Measurements from ENCODE around the gene TMEM40.

Gene TMEM40

DNA sequence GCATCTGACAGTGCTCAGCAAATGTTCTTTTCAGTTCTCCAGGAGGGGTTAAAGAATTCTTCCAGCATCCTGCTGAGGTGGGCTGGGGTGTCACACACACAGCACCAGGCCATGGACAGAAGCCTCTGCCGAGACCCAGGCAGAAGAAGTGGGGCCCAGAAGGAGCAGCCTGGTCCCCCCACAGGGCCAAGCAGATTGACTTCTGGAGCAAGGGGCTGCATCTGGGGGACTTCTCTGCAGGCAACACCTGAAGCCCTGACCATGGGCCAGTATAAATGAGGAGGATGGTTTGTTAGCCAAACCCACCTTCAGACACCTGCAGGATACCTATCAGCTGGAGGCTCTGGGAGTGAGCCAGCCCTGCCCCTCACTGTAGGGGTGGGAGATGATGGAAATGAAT lies 16.2 kb upstream of the TMEM40 start:
- no peak for FAIRE-seq

DNA sequence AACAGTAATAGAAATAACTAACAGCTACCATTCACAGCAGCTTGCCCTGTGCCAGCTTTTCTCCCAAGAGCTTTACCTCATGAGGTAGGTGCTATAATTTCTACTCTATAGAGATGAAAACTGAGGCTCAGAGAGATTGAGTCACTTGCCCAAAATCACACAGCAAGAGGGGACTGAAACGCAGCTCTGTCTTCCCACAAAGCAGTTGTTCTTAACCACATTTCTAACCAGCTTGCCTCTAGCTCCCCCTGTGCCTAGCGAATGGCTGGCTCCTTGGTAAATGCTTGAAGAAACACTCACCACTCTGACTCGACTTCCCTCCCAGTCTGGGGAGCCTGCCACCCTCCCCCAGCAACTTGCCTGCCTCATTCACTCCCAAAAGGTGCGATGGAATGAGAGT lies 15.6 kb upstream of the TMEM40 start:
- no peak for FAIRE-seq

DNA sequence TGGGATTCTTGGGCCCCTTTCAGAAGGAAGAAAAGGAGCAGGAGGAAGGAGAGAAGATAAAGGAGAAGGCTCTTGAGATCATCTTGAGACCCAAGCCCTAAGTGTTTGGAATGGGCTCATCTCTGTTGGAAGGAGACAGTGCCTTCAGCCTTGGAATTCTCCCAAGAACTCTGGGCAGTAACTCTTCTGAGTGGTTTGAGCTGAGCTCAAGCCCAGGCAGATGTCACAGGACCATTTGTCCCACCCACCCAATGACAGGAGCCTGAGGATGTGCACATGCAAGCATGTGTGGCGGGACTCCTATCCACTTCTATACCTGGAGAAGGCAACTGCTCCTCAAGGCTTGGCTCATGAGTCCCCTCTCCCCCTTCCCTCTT lies 14.6 kb upstream of the TMEM40 start:
- FAIRE-seq, result no peak

DNA sequence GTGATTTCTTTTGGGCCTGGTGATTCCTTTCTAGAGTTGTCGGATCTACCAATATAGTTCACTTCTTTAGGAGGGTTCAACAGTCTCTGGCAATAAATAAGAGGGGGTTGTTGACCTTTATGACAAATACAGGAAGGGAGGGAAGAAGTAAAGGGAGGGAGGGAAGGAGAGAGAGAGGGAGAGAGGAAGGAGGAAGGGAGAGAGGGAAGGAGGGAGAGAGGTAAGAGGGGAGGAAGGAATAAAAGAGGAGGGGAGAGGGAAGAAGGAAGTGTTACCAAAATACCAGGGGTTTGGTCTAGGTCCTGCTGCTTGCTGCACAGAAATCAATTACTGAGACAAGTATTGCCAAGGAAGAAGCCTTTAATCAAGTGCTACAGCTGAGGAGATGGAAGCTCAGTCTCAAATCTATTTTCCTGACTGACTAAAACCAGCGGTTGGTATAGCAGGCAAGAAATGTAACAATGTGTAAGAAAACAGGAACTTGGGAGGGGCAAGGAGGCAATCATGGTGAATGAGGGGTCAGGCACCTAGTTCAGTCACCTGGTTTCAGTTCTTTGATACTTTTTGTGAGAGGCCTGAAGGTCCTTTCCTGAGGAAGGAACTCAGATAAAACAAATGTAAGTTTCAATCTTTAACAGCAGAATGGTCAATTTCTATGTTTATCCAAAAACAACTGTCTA lies 14.1 kb upstream of the TMEM40 start:
- no peak for FAIRE-seq

DNA sequence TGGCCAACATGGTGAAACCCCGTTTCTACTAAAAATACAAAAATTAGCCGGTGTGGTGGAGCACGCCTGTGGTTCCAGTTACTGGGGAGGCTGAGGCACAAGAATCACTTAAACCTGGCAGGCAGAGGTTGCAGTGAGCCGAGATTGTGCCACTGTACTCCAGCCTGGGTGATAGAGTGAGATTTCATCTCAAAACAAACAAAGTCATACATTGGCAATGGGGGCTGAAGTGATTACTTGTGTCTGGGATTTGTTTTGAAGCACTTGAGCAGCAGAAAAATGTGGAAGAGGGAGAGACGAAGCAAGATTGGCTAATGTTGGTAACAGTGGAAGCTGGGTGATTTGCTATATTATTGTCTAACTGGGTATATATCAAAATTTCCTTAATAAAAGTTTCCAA lies 13.4 kb upstream of the TMEM40 start:
- no peak for FAIRE-seq

DNA sequence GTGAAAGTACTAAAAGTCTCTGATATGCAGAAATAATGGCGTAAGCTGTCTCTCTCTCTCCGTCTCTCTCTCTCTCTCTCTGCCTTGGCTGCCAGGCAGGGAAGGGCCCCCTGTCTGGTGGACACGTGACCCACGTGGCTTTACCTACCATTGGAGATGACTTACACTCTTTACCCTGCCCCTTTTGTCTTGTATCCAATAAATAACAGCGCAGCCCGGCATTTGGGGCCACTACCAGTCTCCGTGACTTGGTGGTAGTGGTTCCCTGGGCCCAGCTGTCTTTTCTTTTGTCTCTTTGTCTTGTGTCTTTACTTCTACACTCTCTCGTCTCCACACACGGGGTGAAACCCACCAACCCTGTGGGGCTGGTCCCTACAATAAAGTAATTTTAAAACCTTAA lies 12.2 kb upstream of the TMEM40 start:
- no peak for FAIRE-seq

DNA sequence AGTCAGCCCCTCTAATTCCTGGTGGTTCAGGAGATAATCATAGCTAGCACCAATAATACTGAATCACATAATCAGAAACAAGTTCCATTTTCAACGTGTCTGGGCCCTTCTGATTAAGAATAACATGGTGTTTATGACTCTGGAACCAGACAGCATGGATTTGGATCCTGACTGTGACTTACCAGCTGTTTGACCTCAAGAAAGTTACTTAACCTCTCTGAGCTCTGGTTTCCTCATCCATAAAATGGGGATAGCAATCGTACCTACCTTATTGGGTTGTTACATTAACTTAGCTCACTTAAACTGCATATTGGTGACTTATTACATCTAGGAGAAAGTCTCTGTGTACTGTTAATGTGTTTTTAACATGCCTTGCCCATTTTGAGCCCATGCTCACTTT lies 10.7 kb upstream of the TMEM40 start:
- FAIRE-seq, result no peak

DNA sequence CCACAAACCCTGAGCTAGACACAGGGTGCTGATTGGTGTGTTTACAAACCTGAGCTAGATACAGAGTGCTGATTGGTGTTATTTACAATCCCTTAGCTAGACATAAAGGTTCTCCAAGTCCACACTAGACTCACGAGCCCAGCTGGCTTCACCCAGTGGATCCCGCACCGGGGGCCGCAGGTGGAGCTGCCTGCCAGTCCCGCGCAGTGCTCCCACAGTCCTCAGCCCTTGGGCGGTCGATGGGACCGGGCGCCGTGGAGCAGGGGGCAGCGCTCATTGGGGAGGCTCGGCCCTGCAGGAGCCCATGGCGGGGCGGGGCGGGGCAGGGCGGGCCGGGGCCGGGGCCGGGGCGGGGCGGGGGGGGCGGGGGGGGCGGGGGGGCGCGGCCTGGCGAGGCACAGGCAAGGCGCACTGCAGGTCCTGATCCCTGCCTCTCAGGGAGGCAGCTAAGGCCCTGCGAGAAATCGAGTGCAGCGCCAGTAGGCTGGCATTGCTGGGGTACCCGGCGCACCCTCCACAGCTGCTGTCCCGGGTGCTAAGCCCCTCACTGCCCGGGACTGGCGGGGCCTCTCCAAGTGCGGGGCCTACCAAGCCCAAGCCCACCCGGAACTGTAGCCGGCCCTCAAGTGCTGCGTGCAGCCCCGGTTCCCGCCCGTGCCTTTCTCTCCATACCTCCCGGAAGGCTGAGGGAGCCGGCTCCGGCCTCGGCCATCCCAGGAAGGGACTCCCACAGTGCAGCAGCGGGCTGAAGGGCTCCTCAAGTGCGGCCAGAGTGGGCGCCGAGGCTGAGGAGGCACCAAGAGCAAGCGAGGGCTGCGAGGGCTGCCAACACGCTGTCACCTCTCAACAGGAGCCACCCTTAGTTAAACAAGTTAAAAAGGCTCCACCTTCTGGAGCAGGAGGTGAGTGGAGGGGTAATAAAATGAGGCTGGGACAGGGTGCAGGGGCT lies 9.8 kb upstream of the TMEM40 start:
- FAIRE-seq, result no peak

DNA sequence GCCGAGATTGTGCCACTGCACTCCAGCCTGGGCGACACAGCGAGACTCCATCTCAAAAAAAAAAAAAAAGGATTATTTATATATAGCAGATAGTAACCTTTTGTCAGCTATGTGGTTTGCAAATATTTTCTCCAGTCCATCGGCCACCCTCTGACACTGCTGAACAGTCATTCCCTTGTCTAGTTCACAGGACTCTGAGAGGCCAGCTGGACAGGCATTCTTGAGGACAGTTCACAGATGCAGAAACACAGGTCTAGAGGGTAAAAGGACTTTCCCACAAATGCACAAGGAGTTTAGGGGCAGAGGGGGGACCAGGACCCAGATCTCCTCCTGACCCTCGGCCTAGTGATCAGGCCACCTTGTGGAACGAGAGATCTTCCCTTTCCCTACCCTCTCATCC lies 7.5 kb upstream of the TMEM40 start:
- FAIRE-seq, result no peak

DNA sequence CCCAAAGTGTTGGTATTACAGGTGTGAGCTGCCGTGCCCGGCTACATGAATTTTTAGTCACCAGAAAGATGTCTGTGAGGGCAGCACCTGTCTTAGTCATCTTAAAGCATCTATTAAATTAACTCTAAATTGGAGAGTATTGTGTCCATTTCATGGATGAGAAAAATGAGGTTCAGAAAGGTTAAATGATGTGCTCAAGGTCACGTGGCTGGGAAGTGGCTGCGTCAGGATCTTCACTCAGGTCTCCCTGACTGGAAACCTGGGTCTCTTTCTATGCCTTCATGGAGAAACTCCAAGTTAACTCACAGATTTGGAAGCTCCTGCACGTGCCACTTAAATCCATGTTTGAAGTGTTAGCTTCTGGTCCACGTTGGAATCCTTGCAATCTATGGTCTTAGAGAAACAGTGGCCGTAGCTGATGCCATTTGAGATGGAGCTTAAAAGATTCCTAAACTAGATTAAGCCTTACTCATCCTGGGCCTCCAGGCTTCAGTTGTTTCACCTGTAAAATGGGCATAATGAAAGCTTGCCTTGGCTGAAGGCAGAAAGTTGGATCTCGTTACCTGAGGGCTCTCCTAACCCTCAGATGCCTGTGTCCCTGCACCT lies 5.2 kb upstream of the TMEM40 start:
- no peak for FAIRE-seq

DNA sequence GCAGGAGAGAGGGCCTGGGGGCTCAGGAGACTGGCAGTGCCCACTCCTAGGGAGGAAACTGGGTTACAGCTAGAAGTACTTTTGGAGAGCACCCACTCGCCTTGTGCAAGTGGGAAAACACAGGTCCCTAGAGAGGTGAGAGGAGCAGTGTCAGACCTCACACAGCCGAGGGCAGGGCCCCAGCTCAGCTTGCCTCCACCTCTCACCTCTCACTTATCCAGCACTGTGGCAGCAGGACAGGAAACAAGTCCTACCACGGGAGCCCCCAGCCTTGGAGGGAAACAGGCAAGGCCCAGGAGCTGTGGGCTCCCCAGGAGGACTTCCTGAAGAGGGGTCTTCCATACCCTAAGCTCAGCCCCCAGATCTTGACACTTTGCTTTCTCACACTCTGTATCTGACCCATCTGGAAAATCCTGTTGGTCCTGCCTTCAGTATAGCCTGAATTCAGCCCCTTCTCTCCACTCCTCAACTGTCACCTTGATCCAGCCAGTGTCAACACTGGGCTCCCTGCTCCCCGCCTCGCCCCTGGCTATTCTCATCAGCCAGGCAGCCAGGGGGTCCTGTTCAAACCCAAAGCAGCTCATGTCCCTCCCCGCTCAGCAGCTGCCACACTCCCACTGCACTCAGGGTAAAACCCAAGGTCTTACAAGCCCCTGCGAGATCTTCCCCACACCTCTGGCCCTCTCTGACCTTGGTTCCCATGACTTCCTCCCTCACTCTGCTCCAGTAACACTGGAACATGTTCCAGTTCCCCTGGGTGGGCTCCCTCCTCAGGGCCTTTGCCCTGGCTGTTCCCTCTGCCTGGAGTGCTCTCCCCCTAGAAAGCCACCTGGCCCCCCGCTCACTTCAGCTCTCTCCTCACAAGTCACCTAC lies 870 bp upstream of the TMEM40 start:
- no peak for FAIRE-seq

DNA sequence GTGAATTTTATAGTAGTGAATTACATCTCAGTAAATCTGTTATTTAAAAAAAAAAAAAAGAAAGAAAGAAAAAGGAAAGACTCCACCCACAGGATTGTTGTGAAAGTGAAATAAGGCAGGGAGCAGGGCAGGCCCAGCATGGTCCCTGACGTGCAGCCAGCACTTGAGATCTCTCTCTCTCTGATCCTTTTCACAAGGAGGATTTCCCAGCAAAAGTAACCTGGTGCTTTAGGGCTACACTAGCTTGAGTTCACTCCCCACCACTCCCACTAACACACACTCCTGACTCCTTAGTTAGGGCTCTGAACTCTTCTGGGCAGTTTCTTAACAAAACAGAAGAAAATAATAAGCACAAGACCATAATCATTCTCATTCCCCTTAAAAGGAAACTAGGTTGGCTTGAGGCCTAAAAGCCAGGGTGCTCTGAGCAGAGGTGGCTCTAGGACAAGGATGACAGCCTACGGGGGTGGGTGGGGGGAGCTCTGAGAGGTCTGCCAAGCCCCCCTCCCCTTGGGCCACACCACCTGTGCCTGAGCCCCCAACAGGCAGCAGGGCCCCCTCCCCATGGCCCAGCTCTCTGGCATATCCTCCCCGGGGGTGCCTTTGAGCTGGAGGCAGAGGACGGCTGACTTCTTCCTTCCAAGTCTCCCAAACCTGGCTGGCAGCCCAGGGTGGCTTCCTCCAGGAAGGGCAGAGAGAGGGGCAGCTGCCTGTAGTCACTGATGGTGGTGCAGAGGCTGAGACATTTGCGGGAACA lies 856 bp downstream of the TMEM40 start:
- FAIRE-seq, result no peak

DNA sequence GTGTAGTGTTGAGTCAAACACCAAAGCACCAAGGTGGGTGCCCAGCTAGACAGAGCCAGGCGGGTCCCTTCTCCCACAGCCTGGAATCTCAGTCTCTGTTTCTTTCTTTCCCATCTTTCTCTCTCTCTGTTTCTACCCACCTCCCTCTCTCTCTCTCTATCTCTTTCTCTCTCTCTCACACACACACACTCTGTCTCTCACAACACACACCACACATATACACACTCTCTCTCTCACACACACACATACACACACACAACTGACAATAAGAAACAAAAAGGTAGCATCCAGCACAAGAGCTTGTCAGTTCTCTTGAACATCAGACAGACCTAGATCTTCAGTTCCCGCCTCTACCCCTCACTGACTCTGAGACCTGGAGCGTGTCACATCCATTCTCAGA lies 2.4 kb downstream of the TMEM40 start:
- no peak for FAIRE-seq

DNA sequence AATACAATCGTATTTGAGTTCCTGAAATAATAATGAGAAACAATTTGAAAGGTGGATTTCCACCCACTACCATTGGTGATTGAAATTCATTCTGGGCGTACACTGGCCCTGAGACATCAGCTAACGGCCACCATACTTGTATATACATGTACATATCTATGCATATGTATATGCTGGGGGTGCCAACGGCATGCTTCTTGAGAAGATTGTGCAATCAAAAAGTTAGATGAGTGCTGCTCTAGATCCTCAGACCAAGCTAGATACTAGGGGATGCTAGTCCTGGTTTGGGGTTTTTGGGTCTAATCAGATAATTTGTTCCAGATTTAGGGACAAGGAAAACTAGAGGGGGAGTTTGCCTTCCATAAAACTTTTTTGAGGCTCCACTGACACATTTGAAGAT lies 2.9 kb downstream of the TMEM40 start:
- FAIRE-seq, result no peak

DNA sequence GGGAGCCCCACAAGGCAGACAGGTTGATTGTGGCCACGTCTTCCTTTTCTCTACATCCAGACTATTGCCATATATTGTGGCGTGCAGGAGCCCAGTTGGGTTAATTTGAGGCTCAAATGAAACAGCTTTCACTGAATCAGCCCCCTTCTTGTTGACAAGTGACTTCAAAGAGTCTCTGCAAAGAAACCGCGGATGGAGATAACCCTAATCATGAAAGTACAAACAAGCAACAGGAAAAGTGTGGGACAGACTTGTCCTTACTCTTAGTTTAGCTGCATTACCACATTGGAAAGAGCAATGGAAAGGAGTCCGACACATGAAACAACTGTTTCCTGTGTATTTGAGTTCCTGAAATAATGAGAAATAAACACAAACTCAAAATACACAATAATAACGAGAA lies 3.3 kb downstream of the TMEM40 start:
- no peak for FAIRE-seq

DNA sequence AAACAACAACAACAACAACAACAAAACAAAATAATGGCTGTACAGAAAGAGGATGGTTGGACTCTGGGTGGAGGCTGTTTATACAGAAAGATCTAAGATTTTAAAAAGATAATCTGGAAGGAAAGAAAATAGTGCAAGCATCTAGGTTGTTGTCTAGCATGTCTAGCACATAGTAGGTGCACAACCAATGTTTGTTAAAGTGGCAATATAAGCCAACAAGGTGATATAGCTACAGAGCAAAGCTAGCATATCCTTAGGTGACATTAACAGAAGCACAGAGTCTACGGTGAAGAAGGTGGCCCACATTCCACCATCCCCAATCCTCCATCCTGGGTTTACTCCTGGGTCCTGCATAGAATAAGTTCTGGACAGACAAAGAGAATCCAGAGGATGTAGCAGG lies 4.7 kb downstream of the TMEM40 start:
- no peak for FAIRE-seq

DNA sequence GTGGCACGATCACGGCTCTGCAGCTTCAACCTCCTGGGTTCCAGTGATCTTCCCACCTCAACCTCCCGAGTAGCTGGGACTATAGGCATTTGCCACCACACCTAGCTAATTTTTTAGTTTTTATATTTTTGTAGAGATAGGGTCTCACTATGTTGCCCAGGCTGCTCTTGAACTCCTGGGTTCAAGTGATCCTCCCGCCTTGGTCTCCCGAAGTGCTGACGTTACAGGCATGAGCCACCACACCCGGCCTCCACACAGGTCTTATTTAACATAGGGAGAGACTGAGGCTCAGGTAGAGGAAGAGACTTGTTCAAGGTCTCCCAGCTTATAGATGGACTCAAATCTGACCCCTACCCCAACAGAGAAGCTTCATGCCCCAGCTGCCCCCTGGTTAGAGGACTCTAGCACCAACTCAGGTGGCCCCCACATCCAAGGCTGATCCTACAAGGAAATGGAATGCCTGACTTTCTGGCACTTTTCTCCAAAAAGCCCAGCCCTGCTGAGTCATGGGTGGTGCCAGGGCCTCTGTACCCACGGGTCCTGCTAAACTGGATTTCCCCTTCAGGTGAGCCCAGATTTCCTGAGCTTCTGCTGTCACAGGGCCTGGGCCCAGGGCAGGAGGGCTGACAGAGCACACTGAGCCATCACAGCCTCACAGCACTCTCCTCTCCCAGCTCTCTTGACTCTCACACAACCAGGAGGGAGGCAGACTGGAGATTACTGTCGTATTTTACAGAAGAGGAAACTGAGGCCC lies 5.6 kb downstream of the TMEM40 start:
- no peak for FAIRE-seq

DNA sequence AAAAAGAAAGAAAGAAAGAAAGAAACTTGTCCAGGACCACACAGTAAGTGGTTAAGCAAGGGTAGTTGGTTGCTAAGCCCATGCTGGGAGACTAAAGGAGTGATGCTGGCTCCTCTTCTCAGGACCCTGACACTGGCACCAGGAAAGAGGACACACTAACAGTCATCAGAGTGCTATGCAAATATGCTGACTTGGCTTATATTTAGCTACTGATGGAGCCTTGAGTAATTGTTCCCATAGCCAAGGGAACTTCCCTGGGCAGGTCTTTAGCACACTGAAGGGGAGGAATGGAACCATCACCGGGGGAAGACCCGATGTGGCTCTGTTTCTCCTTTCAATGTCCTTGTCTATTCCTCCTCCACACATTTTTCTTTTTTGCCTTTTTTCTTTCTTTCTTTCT lies 6.2 kb downstream of the TMEM40 start:
- no peak for FAIRE-seq

DNA sequence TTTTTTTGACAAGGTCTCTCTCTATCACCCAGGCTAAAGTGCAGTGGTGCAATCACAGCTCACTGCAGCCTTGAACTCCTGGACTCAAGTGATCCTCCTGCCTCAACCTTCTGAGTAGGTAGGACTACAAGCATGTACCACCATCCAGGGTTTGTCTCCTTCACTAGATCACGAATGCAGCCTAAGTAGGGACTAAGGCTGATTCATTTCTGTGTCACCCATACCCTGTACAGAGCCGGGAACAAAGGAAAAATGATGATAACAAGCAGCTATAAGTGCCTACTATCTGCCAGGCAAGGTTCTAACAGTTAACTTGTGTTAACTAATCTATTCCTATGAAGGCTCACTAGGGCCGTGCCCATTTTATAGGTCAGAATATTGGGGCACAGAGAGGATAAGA lies 7.0 kb downstream of the TMEM40 start:
- FAIRE-seq, result no peak

DNA sequence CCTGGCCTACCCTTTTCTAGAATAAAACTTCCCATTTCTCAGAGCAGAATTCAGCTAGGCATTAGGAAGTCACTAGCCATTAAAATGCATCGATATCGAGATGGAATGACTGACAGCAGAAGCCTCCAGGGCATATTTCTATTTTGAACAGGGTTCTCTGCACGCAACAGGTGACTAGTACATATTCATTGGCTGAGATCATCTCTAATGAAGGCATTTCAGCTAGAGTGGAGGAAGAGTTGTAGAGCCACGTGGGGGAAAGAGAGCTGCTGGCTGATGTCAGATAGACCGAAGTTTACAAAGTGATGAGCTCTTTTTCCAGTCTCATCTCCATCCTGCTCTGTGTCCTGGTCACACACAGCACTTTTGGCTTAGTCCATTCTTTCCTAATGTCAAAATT lies 7.5 kb downstream of the TMEM40 start:
- FAIRE-seq, result no peak

DNA sequence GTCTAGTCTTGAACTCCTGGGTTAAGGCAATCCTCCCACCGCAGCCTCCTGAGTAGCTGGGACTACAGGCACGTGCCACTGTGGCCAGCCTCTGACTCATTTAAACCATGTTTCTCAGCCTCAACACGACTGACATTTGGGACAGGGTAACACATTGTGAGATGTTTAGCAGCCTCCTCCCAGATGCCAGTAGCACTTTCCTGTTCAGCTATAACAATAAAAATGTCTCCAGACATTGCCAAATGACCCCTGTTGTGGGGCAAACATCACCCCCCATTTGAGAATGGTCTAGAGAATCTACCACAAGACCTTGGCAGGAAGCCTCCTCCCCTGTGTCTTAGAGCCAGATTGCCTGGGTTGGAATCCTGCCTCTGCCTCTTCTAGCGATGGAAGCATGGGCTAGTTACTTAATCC lies 8.4 kb downstream of the TMEM40 start:
- no peak for FAIRE-seq

DNA sequence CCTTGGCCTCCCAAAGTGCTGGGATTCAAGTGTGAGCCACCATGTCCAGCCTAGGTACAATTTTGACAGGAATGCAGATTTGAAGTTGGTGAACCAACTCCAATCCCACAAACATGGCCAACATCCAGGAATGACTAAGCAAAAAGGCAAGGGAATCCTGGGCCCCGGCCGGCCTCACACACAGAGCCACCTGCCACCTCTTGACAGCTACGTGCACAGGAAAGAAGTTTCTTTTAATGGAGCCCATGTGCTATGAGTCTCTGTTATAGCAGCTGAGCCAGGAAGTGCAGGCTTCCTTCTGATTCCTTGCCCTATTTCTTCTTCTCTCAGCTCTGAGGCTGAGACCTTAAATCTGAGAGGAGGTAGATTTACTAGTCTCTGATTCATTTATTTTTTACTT lies 8.8 kb downstream of the TMEM40 start:
- FAIRE-seq, result no peak

Measured in TTC549 (cell line).